Fibroblast of villous mesenchyme (primary cell): ENCODE data around the gene MCL1. TPM values are rescaled to one million over a fixed set of nuclear protein-coding genes. Genes with fewer than 3 reads are reported as not detected.
"Not testable (repeated sequence)": the region's sequence is repeated elsewhere in the genome, so short reads cannot be mapped to it uniquely, and the experiment has no call there.

Experiments used
- DNase-seq: peaks from one replicate; pipeline ENCODE4 v3.0.0-alpha.2; 2010; ENCODE audit warnings: low read depth
- H3K4me3 ChIP-seq: 2 replicates; pipeline ENCODE4 v1.5.1; 2011; ENCODE audit warnings: low read depth, mild to moderate bottlenecking, low read length
- CTCF ChIP-seq: IDR thresholded peaks from 2 replicates; pipeline ENCODE4 v1.5.1; 2012; ENCODE audit warnings: low read depth, mild to moderate bottlenecking, low read length; ENCODE audit not compliant: insufficient read depth
- total RNA-seq: library from RNA; depleted of rRNA; stranded (reverse); fragments of >200 nt; gene quantifications from 2 replicates; pipeline ENCODE4 v1.2.3, GENCODE V29; 2012

The MCL1 gene
- total RNA-seq, result 218 and 272 TPM in 2 replicates

GRCh38 chr1:150579110-150579944, at the start of gene MCL1:
Gene MCL1, minus strand, starts transcription at chr1:150579610. Its CDS starts 80 bp downstream, at chr1:150579530.
- DNase-seq, result peak; percentile 98
- TF ChIP-seq CTCF, result no peak
- peak within 1 kb of the TSS; percentile 95 for H3K4me3 ChIP-seq

GRCh38 chr1:150628766-150629114, 49.3 kb upstream of the MCL1 start:
- H3K4me3 ChIP-seq, result peak overlapping the region; percentile 83
- DNase-seq, result no peak
- no peak for TF ChIP-seq CTCF

- H3K4me3 ChIP-seq, result peak overlapping the region; percentile 83
- no peak for TF ChIP-seq CTCF
- no peak for DNase-seq
Observed at GRCh38 chr1:150627826-150628410, 48.5 kb upstream of the MCL1 start.

- H3K4me3 ChIP-seq, result no peak overlapping the region
- no peak for DNase-seq
- no peak for TF ChIP-seq CTCF
Observed at GRCh38 chr1:150626150-150626549, 46.7 kb upstream of the MCL1 start.

- not testable (repeated sequence) for DNase-seq, H3K4me3 ChIP-seq
Observed at GRCh38 chr1:150624546-150624945, 45.1 kb upstream of the MCL1 start.

GRCh38 chr1:150624134-150624533, 44.7 kb upstream of the MCL1 start:
- not testable (repeated sequence) for H3K4me3 ChIP-seq, DNase-seq

- H3K4me3 ChIP-seq, result no peak overlapping the region
- DNase-seq, result no peak
- TF ChIP-seq CTCF, result peak; percentile 4
Observed at GRCh38 chr1:150622303-150622975, 43.0 kb upstream of the MCL1 start.
